K562 (cell line): ENCODE results near the gene LINC00632. TPM values are rescaled to one million over a fixed set of nuclear protein-coding genes. Genes with fewer than 3 reads are reported as not detected.

ENCODE experiments used
- ATAC-seq: fragments of 200-7000 bp; cut with Tn5 transposase; 3 replicates; pipeline ENCODE4 v1.9.1; 2020; ENCODE audit warnings: moderate library complexity
- BruUV-seq: library from RNA; stranded (reverse); fragments of 400-500 nt; replicated peaks from 2 replicates; lab custom pipeline; 2021; lab: Mats Ljungman, UMichigan
- CTCF ChIA-PET: fragments of 300-600 bp; formaldehyde crosslinking; extraction: SDS; loops from one replicate; lab custom pipeline; 2021; ENCODE audit warnings: low intra/inter-chr PET ratio; lab: Yijun Ruan, JAX
- POLR2A ChIA-PET: fragments of 300-600, 350-650 bp; sonication (Branson Sonifier 250); formaldehyde crosslinking; extraction: SDS; loops from one replicate; lab custom pipeline; 2021; ENCODE audit warnings: antibody characterized with exemption, inconsistent platforms; lab: Yijun Ruan, JAX
- DNase-seq, 4 experiments: peaks; one replicate each; pipeline versions ENCODE4 v3.0.0 to v3.0.0-alpha.2; 2011 to 2018; ENCODE audit warnings: low spot score in 3 of 4, mixed read lengths in 3 of 4; ENCODE audit errors: extremely low read depth in 1 of 4
- FAIRE-seq: peaks from 2 replicates; lab custom pipeline; 2011; peaks lifted over from hg19 to GRCh38; lab: Jason Lieb, UNC
- H2AFZ ChIP-seq: 2 replicates; pipeline ENCODE4 v1.6.0; 2011; ENCODE audit warnings: low read depth, low read length, control low read depth, inconsistent platforms
- H3K27ac ChIP-seq: fragments of 200-600 bp; 3 replicates; pipeline ENCODE4 v1.8.0; 2011; ENCODE audit warnings: low read depth, mild to moderate bottlenecking, control low read depth, inconsistent platforms, low read length, moderate library complexity, mixed read lengths; ENCODE audit errors: extremely low read depth
- H3K27me3 ChIP-seq, 2 experiments: fragments of 300-600 bp in 1 of 2; 2 replicates in 1 of 2; 3 replicates in 1 of 2; pipeline versions ENCODE4 v1.6.0 to v1.8.0; 2011; ENCODE audit warnings: inconsistent platforms in 2 of 2, low read length in 2 of 2, mild to moderate bottlenecking in 1 of 2, mixed read lengths in 1 of 2, moderate library complexity in 1 of 2; ENCODE audit not compliant: control insufficient read depth in 2 of 2, insufficient read depth in 2 of 2
- H3K36me3 ChIP-seq: fragments of 300-600 bp; 3 replicates; pipeline ENCODE4 v1.8.0; 2011; ENCODE audit warnings: mild to moderate bottlenecking, low read length, inconsistent platforms; ENCODE audit not compliant: control insufficient read depth, insufficient read depth
- H3K4me1 ChIP-seq, 2 experiments: fragments of 200-600 bp in 1 of 2; replicated peaks in 1 of 2; 2 replicates in 1 of 2; 3 replicates in 1 of 2; pipeline versions ENCODE4 v1.5.1 to v1.8.0; 2011; ENCODE audit warnings: inconsistent platforms in 2 of 2, low read length in 2 of 2, mild to moderate bottlenecking in 1 of 2, mixed read lengths in 1 of 2, moderate library complexity in 1 of 2; ENCODE audit not compliant: control insufficient read depth in 2 of 2, insufficient read depth in 2 of 2
- H3K4me2 ChIP-seq: 2 replicates; pipeline ENCODE4 v1.6.1; 2011; ENCODE audit warnings: low read length, control low read depth, inconsistent platforms, mixed read lengths; ENCODE audit not compliant: insufficient read depth
- H3K4me3 ChIP-seq: fragments of 200-600 bp; sonication (generic), shearing (Covaris generic); 2 replicates; pipeline ENCODE4 v1.5.1; 2016; ENCODE audit warnings: control low read depth, inconsistent platforms
- H3K79me2 ChIP-seq: fragments of 200-600 bp; 3 replicates; pipeline ENCODE4 v1.8.0; 2011; ENCODE audit warnings: low read length, inconsistent platforms; ENCODE audit not compliant: control insufficient read depth, insufficient read depth
- H3K9ac ChIP-seq, 2 experiments: 2 replicates each; pipeline versions ENCODE4 v1.6.0 to v1.6.1; 2011; ENCODE audit warnings: low read depth in 2 of 2, low read length in 2 of 2, control low read depth in 1 of 2, inconsistent platforms in 1 of 2, mild to moderate bottlenecking in 1 of 2, mixed read lengths in 1 of 2; ENCODE audit not compliant: insufficient read depth in 1 of 2
- H3K9me1 ChIP-seq: one replicate; pipeline ENCODE4 v1.6.0; 2011; ENCODE audit warnings: inconsistent platforms, mild to moderate bottlenecking, low read length, moderate library complexity; ENCODE audit not compliant: control insufficient read depth, insufficient read depth
- H3K9me3 ChIP-seq: replicated peaks from 2 replicates; pipeline ENCODE4 v1.5.1; 2011; ENCODE audit warnings: low read depth, low read length, inconsistent platforms; ENCODE audit not compliant: control insufficient read depth, insufficient read depth
- H4K20me1 ChIP-seq: replicated peaks from 2 replicates; pipeline ENCODE4 v1.6.1; 2011; ENCODE audit warnings: low read length, inconsistent platforms, mixed read lengths; ENCODE audit not compliant: control insufficient read depth, insufficient read depth
- ELK3 ChIP-seq: fragments of 450-650 bp; formaldehyde crosslinking; IDR thresholded peaks from 2 replicates; pipeline ENCODE4 v1.4.0; 2020; ENCODE audit warnings: mild to moderate bottlenecking
- IRF9 ChIP-seq: fragments of 450-650 bp; IDR thresholded peaks from 2 replicates; pipeline ENCODE4 v1.6.1; 2016; ENCODE audit warnings: missing biosample characterization, missing genetic modification characterization
- JUNB ChIP-seq: fragments of 450-650 bp; formaldehyde crosslinking; conservative IDR thresholded peaks from 2 replicates; pipeline ENCODE4 v1.4.0; 2020; ENCODE audit warnings: mild to moderate bottlenecking
- MAX ChIP-seq: sonication (generic); formaldehyde crosslinking; IDR thresholded peaks from 2 replicates; pipeline ENCODE4 v1.9.0; 2022; ENCODE audit warnings: mild to moderate bottlenecking, missing genetic modification reagents
- XRCC5 ChIP-seq: fragments of 200-400 bp; formaldehyde crosslinking; IDR thresholded peaks from 2 replicates; pipeline ENCODE4 v1.6.1; 2017; ENCODE audit warnings: low read depth, mild to moderate bottlenecking, low read length
- YBX1 ChIP-seq: fragments of 450-650 bp; IDR thresholded peaks from 2 replicates; pipeline ENCODE4 v1.7.1; 2016; ENCODE audit warnings: mild to moderate bottlenecking
- WGBS: fragments of 100-300 bp; shearing (Covaris generic); methylation state at CpG from one replicate; pipeline ENCODE4 v1.1.6; 2016; ENCODE audit warnings: low coverage, mixed read lengths; ENCODE audit not compliant: insufficient coverage; ENCODE audit errors: missing lambda C conversion rate; 5-methylcytosine and 5-hydroxymethylcytosine counted together
- in situ Hi-C: fragments of 300-500 bp; cut with MboI; formaldehyde crosslinking; loops from 4 replicates; pipeline ENCODE4 v1.15.0; 2018; ENCODE audit warnings: inconsistent platforms, mixed read lengths
- intact Hi-C: fragments of 100-400 bp; cut with micrococcal nuclease; formaldehyde crosslinking; loops from 2 replicates; pipeline ENCODE4 v1.14.2; 2022
- polyA plus RNA-seq, 8 experiments: library from polyadenylated mRNA; depleted of rRNA in 4 of 8; stranded (reverse) in 5 of 8; unstranded in 3 of 8; fragments of >200 nt; fragmentation: Nextera tagmentation in 2 of 8; fragmentation: Illumina TruSeq in 1 of 8; extraction: Ambion mirVana in 2 of 8; extraction: Trizol in 1 of 8; gene quantifications; 2 replicates each; pipeline versions ENCODE4 v1.2.1 to v1.2.3, GENCODE V29; 2011 to 2014; ENCODE audit warnings: inconsistent platforms in 1 of 8, missing spikeins in 1 of 8
- total RNA-seq, 7 experiments: library from RNA; depleted of rRNA in 6 of 7; stranded (reverse); fragments of >200 nt in 6 of 7; fragmentation: Illumina TruSeq in 2 of 7; extraction: Trizol in 2 of 7; gene quantifications; 2 replicates each; pipeline versions ENCODE4 v1.2.1 to v1.2.3, GENCODE V29; 2011 to 2021; ENCODE audit warnings: low replicate concordance in 1 of 7
- TF ChIP-seq, protein P1 (sequence below): fragments of 250-450 bp; sonication (Bioruptor Pico); IDR thresholded peaks from 2 replicates; pipeline ENCODE4 v1.4.0; 2020; ENCODE audit warnings: borderline replicate concordance

The LINC00632 gene
- total and polyA plus RNA-seq, 9 of the 15 experiments (the other 6 are each of a cell fraction or from before 2014, with no cell fraction given), result 0.06 to 0.20 TPM; not detected in 7

DNA sequence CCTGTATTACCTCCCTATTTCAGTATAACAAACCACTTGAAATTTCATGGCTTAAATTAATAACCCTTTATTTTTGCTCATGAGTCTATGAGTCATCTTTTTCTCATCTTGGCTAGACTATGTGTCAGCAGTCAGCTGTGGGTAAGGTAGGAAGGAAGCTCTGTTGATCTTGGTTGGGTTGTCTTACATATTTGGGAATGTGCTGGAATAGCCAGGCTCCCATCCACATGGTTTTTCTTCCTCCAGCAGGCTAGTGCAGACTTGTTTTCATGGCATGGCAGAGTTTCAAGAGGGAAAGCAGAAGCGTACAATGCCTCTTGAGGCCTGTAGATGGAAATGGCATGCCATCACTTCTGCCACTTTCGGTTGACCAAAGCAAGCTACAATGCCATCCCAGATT is 89.7 kb downstream of the LINC00632 start (continued):
- TF ChIP-seq ELK3 (CRISPR knock-in tag), result no peak
- no peak for TF ChIP-seq YBX1
- TF ChIP-seq IRF9 (tag), result no peak
- TF ChIP-seq JUNB (CRISPR knock-in tag), result no peak
- no peak for TF ChIP-seq MAX (CRISPR knock-in tag)
- no peak for TF ChIP-seq XRCC5

- no peak overlapping the region for H2AFZ ChIP-seq
- in situ Hi-C loops, result no loop called here
- no peaks in the 10 kb centered on the region for H3K9me3 ChIP-seq
- WGBS, result 0% methylated on average over 1 of the region's 1 CpG
- no peaks in the 10 kb centered on the region for H3K9me1 ChIP-seq
- ChIA-PET CTCF (no interaction called here), POLR2A (no interaction called here)
- ATAC-seq, result no peak
- no peaks in the 10 kb centered on the region for H4K20me1 ChIP-seq
- no peak overlapping the region for H3K4me2 ChIP-seq
- H3K27ac ChIP-seq, result no peak overlapping the region
- no peaks in the 10 kb centered on the region for H3K4me1 ChIP-seq
- DNase-seq, result no peak
- H3K9ac ChIP-seq, result no peak overlapping the region
- TF ChIP-seq, protein P1, sequence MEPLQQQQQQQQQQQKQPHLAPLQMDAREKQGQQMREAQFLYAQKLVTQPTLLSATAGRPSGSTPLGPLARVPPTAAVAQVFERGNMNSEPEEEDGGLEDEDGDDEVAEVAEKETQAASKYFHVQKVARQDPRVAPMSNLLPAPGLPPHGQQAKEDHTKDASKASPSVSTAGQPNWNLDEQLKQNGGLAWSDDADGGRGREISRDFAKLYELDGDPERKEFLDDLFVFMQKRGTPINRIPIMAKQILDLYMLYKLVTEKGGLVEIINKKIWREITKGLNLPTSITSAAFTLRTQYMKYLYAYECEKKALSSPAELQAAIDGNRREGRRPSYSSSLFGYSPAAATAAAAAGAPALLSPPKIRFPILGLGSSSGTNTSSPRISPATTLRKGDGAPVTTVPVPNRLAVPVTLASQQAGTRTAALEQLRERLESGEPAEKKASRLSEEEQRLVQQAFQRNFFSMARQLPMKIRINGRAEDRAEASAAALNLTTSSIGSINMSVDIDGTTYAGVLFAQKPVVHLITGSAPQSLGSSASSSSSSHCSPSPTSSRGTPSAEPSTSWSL (CRISPR knock-in tag), result no peak
- TF ChIP-seq, all 486 proteins: peak for 0
- no peaks in the 10 kb centered on the region for H3K79me2 ChIP-seq
- intact Hi-C loops, result no loop called here
- no peaks in the 10 kb centered on the region for H3K36me3 ChIP-seq
- no peak overlapping the region for H3K4me3 ChIP-seq
- H3K27me3 ChIP-seq, result no peaks in the 10 kb centered on the region
- no peak for FAIRE-seq
- BruUV-seq, result no TSS peak
Observed at GRCh38 chrX:140804292-140804691, 94.7 kb downstream of the LINC00632 start.
